Fibroblast of pulmonary artery (primary cell): ENCODE measurements around the gene LAMA5.

Source experiments
- DNase-seq: peaks from one replicate; pipeline ENCODE4 v3.0.0-alpha.2; 2010; ENCODE audit warnings: low read depth
- H3K4me3 ChIP-seq: replicated peaks from 2 replicates; pipeline ENCODE4 v1.5.1; 2011; ENCODE audit warnings: low read depth, mild to moderate bottlenecking, control low read depth, low read length, moderate library complexity
- TF ChIP-seq, protein P1 (sequence below): IDR thresholded peaks from 2 replicates; pipeline ENCODE4 v1.5.1; 2011; ENCODE audit warnings: mild to moderate bottlenecking, control low read depth, low read length, inconsistent platforms; ENCODE audit errors: missing control alignments

Gene LAMA5

GRCh38 chr20:62349556-62350097 is 17.5 kb downstream of the LAMA5 start:
- TF ChIP-seq, protein P1, sequence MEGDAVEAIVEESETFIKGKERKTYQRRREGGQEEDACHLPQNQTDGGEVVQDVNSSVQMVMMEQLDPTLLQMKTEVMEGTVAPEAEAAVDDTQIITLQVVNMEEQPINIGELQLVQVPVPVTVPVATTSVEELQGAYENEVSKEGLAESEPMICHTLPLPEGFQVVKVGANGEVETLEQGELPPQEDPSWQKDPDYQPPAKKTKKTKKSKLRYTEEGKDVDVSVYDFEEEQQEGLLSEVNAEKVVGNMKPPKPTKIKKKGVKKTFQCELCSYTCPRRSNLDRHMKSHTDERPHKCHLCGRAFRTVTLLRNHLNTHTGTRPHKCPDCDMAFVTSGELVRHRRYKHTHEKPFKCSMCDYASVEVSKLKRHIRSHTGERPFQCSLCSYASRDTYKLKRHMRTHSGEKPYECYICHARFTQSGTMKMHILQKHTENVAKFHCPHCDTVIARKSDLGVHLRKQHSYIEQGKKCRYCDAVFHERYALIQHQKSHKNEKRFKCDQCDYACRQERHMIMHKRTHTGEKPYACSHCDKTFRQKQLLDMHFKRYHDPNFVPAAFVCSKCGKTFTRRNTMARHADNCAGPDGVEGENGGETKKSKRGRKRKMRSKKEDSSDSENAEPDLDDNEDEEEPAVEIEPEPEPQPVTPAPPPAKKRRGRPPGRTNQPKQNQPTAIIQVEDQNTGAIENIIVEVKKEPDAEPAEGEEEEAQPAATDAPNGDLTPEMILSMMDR, result no peak
- no peak overlapping the region for H3K4me3 ChIP-seq
- no peak for DNase-seq

DNA sequence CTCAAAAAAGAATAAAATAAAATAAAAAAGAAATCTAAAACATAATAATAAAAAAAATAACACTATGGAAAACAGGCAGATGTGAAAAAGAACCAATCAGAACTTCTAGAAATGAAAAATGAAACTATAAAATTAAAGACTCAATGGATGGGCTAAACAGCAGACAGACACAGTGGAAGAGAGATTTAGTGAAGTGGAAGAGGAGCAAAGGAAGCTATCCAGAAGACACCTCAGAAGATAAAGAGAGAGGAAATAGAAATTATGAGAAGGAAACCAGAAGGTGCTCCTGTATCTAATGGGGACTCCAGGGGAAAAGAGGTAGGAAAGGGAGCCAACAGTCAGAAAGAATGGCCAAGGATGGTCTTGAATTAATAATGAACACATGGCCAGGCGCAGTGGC is 18.5 kb downstream of the LAMA5 start:
- no peak for DNase-seq
- TF ChIP-seq, protein P1, result no peak
- H3K4me3 ChIP-seq, result no peak overlapping the region

DNA sequence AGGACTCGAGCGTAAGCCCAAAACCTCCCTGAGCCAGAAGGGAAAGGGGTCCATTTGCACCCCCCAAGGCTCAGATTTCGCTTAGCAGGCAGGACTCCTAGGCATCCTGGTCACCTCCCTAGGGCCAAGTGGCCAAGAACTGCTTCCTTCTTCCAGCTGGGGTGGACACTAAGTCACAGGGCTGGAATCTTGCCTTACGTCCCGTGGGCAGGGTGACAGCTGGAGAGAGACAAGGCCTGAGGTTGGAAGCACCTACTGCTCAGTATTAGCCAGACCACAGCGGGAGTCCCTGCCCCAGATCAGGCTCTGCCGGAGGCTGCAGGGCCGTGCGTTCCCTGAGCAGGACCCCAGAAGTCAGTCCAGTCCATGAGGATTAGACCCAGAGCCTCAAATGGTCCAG is 19.7 kb downstream of the LAMA5 start:
- DNase-seq, result no peak
- no peak overlapping the region for H3K4me3 ChIP-seq
- TF ChIP-seq, protein P1, result no peak

GRCh38 chr20:62347151-62347404 is 20.0 kb downstream of the LAMA5 start:
- TF ChIP-seq, protein P1, result no peak
- DNase-seq, result no peak
- no peak overlapping the region for H3K4me3 ChIP-seq

- no peak overlapping the region for H3K4me3 ChIP-seq
- TF ChIP-seq, protein P1, result no peak
- DNase-seq, result no peak
Observed at GRCh38 chr20:62346398-62347150, 20.5 kb downstream of the LAMA5 start.

GRCh38 chr20:62345681-62346370 is 21.3 kb downstream of the LAMA5 start:
- TF ChIP-seq, protein P1, result no peak
- no peak for DNase-seq
- no peak overlapping the region for H3K4me3 ChIP-seq
